Measurements from ENCODE around the gene ARMC7. TPM values are rescaled to one million over a fixed set of nuclear protein-coding genes. Genes with fewer than 3 reads are reported as not detected.

The ARMC7 gene
- total and polyA plus RNA-seq, 2 of the 13 experiments (the other 11 are each of a cell fraction or from before 2014, with no cell fraction given) = 3.9 to 4.2 TPM

DNA sequence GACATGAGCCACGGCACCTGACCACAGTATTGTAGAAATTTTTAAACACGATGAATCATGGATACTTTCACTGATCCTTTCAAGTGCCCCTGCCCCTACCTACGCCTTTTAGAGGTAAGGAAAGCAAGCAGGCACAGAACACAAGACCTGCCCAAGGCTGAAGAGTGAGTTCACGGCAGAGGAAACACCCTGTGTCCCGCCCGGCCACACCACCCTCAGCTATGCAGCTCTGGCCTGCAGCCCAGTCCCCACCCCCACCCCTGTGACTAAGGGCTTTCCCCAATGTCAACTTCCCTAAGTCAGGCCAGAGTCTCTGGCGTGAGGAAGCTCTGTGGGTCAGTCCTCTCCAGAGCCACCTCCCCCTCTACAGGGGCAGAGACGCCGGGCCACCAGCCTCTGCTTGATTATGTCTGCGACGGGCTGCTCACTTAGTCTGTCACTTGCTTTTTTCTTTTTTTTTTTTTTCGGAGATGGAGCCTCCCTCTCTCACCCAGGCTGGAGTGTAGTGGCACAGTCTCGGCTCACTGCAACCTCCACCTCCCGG, 13.6 kb upstream of the ARMC7 start (continued):
- TF ChIP-seq, protein P1, sequence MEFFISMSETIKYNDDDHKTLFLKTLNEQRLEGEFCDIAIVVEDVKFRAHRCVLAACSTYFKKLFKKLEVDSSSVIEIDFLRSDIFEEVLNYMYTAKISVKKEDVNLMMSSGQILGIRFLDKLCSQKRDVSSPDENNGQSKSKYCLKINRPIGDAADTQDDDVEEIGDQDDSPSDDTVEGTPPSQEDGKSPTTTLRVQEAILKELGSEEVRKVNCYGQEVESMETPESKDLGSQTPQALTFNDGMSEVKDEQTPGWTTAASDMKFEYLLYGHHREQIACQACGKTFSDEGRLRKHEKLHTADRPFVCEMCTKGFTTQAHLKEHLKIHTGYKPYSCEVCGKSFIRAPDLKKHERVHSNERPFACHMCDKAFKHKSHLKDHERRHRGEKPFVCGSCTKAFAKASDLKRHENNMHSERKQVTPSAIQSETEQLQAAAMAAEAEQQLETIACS (CRISPR knock-in tag; IDR thresholded peaks at IDR 0.05) = no peak
- TF ChIP-seq EEA1 (CRISPR knock-in tag; IDR thresholded peaks at IDR 0.05; ENCODE audit: borderline replicate concordance) (no peak), ATF7-NPFF (CRISPR knock-in tag; IDR thresholded peaks at IDR 0.05; ENCODE audit: low read depth) (no peak), MZF1 (CRISPR knock-in tag; IDR thresholded peaks at IDR 0.05; ENCODE audit: borderline replicate concordance) (no peak), CSRNP2 (CRISPR knock-in tag; conservative IDR thresholded peaks at IDR 0.05; ENCODE audit: low read depth) (no peak), ZNF326 (CRISPR knock-in tag; IDR thresholded peaks at IDR 0.05; ENCODE audit: borderline replicate concordance) (no peak), ATAD3A (CRISPR knock-in tag; IDR thresholded peaks at IDR 0.05) (no peak), ATF1 (CRISPR knock-in tag; IDR thresholded peaks at IDR 0.05) (no peak), ZSCAN30 (CRISPR knock-in tag; IDR thresholded peaks at IDR 0.05) (no peak), FOXA1 (IDR thresholded peaks at IDR 0.05) (no peak), FOXA1 (CRISPR knock-in tag; IDR thresholded peaks at IDR 0.05) (peak; percentile 77), ETV5 (CRISPR knock-in tag; IDR thresholded peaks at IDR 0.05; ENCODE audit: borderline replicate concordance) (peak; percentile 39; the same call in 1 of the 2 replicates), ZNF232 (CRISPR knock-in tag; IDR thresholded peaks at IDR 0.05; ENCODE audit: borderline replicate concordance) (no peak), ETS1 (CRISPR knock-in tag; IDR thresholded peaks at IDR 0.05) (no peak), SMAD3 (CRISPR knock-in tag; IDR thresholded peaks at IDR 0.05) (no peak), ASH2L (IDR thresholded peaks at IDR 0.05; ENCODE audit: insufficient read length, low read depth, low read length) (no peak), ZNF598 (CRISPR knock-in tag; IDR thresholded peaks at IDR 0.05; ENCODE audit: borderline replicate concordance) (no peak), ZNF816 (CRISPR knock-in tag; IDR thresholded peaks at IDR 0.05; ENCODE audit: borderline replicate concordance) (no peak), SNAPC5 (CRISPR knock-in tag; IDR thresholded peaks at IDR 0.05; ENCODE audit: borderline replicate concordance) (no peak)
- TF ChIP-seq, protein P2, sequence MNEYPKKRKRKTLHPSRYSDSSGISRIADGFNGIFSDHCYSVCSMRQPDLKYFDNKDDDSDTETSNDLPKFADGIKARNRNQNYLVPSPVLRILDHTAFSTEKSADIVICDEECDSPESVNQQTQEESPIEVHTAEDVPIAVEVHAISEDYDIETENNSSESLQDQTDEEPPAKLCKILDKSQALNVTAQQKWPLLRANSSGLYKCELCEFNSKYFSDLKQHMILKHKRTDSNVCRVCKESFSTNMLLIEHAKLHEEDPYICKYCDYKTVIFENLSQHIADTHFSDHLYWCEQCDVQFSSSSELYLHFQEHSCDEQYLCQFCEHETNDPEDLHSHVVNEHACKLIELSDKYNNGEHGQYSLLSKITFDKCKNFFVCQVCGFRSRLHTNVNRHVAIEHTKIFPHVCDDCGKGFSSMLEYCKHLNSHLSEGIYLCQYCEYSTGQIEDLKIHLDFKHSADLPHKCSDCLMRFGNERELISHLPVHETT (CRISPR knock-in tag; conservative IDR thresholded peaks at IDR 0.05) = no peak
- TF ChIP-seq, protein P3, sequence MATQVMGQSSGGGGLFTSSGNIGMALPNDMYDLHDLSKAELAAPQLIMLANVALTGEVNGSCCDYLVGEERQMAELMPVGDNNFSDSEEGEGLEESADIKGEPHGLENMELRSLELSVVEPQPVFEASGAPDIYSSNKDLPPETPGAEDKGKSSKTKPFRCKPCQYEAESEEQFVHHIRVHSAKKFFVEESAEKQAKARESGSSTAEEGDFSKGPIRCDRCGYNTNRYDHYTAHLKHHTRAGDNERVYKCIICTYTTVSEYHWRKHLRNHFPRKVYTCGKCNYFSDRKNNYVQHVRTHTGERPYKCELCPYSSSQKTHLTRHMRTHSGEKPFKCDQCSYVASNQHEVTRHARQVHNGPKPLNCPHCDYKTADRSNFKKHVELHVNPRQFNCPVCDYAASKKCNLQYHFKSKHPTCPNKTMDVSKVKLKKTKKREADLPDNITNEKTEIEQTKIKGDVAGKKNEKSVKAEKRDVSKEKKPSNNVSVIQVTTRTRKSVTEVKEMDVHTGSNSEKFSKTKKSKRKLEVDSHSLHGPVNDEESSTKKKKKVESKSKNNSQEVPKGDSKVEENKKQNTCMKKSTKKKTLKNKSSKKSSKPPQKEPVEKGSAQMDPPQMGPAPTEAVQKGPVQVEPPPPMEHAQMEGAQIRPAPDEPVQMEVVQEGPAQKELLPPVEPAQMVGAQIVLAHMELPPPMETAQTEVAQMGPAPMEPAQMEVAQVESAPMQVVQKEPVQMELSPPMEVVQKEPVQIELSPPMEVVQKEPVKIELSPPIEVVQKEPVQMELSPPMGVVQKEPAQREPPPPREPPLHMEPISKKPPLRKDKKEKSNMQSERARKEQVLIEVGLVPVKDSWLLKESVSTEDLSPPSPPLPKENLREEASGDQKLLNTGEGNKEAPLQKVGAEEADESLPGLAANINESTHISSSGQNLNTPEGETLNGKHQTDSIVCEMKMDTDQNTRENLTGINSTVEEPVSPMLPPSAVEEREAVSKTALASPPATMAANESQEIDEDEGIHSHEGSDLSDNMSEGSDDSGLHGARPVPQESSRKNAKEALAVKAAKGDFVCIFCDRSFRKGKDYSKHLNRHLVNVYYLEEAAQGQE (IDR thresholded peaks at IDR 0.05; ENCODE audit: borderline replicate concordance in 1 of 2, low read depth in 1 of 2, low read length in 2 of 2) = no peak; a peak in 1 of 4 replicates
